Thyroid gland (tissue), 4 donors: ENCODE measurements around the gene PCDHGA1.

Experiments
- POLR2A ChIP-seq, 2 donors: fragments of 450-650 bp; IDR thresholded peaks; one replicate each; pipeline ENCODE4 v1.6.1; 2017; ENCODE audit warnings: antibody characterized with exemption in 2 of 2, mild to moderate bottlenecking in 2 of 2, moderate library complexity in 1 of 2
- TF ChIP-seq, protein P1 (sequence below), 6 experiments: fragments of 200-600 bp in 3 of 6; fragments of 450-650 bp in 3 of 6; sonication (generic) in 3 of 6; IDR thresholded peaks; one replicate each; pipeline ENCODE4 v1.5.1; 2016 to 2019; ENCODE audit warnings: antibody characterized with exemption in 6 of 6, mild to moderate bottlenecking in 2 of 6, inconsistent platforms in 1 of 6, moderate library complexity in 1 of 6

DNA sequence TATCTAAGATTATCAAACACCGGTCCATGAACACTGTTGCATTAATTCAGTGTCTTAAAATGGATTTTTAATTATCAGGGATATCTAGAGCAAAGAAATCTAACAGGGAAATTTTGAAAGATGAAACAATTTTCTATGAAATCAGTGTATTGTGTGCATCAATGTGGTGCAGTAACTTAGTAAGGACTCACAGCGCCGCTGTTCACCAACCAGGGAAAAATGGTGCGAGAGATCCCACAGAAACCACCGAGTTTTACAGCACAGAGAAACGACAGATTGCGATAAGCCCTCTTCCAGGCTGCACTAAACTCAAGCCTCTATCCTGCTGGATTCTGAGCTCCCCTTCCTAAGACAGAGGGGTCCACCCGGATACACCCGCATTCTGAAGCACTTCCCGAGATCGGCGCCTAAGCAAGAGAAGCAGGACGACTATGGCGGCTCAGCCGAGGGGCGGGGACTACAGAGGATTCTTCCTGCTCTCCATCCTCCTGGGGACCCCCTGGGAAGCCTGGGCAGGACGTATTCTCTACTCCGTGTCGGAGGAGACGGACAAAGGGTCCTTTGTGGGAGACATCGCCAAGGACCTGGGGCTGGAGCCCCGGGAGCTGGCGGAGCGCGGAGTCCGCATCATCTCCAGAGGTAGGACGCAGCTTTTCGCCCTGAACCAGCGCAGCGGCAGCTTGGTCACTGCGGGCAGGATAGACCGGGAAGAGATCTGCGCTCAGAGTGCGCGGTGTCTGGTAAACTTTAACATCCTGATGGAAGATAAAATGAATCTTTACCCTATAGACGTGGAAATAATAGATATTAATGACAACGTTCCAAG, 52.4 kb downstream of the PCDHGA1 start, which contains the start of gene PCDHGA7:
- TF ChIP-seq, protein P1, sequence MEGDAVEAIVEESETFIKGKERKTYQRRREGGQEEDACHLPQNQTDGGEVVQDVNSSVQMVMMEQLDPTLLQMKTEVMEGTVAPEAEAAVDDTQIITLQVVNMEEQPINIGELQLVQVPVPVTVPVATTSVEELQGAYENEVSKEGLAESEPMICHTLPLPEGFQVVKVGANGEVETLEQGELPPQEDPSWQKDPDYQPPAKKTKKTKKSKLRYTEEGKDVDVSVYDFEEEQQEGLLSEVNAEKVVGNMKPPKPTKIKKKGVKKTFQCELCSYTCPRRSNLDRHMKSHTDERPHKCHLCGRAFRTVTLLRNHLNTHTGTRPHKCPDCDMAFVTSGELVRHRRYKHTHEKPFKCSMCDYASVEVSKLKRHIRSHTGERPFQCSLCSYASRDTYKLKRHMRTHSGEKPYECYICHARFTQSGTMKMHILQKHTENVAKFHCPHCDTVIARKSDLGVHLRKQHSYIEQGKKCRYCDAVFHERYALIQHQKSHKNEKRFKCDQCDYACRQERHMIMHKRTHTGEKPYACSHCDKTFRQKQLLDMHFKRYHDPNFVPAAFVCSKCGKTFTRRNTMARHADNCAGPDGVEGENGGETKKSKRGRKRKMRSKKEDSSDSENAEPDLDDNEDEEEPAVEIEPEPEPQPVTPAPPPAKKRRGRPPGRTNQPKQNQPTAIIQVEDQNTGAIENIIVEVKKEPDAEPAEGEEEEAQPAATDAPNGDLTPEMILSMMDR (IDR thresholded peaks at IDR 0.05) = peak in 4 of 6 experiments; percentile 9 to 33 (median 30)
- TF ChIP-seq POLR2A (IDR thresholded peaks at IDR 0.05) = no peak
